ENCODE data around the gene TTLL9.

TTLL9 gene

DNA sequence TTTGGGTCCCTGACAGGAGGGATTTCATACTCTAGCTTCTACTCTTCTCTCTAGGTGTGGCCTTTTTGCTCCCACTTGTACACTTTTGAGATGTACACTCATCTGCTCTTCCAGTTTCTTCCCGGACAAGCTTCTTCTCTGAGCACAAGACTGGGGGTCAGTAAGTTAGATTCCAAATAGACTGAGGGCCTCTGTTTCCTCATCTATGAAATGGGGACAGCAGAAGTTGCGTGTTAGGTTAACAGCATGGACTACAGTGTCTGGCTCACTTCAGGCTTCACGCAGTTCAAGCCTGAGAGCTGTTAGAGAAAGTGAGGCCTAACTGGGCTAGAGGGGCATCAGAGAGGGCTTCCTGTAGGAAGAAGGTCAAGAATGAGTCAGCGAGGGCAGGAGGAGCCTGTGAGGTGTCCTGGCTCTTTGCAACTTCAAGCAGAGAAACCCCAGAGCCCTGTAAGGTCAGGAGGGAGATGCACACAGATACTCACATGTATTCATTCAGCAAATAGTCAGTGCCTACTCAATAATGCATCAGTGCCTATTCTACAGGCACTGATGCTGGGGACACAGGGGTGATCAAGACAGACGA, 118.1 kb downstream of the TTLL9 start:
- no peak for DNase-seq

DNA sequence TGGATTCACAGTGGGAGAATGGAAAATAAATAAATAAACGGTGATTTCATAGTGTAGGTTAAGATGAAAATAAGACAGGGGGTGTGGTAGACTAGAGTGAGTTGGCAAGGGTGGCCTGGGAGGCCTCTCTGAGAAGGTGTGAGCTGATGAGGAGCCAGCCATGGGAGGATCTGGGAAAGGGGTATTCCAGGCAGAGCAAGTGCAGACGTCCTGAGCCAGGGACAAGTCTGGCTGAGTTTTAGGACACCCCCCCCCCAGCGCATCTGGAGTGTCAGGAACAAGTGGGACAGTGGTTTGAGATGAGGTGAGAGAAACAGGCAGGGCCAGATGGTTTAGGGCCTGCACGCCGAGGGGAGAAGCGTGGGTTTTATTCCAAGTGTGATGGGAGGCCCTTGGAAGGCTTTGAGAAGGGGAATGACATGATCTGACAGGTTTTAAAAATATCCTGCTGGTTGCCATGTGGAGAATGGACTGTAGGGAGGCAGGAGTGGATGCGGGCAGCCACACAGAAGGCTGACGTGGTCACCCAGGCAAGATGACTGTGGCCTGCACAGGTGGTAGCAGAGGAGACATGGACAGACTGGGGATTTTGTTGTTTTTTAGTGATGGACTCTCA, 118.7 kb downstream of the TTLL9 start:
- no peak for DNase-seq

GRCh38 chr20:31990641-31991338, 120.4 kb downstream of the TTLL9 start:
- DNase-seq = no peak

GRCh38 chr20:31991339-31991705, 120.9 kb downstream of the TTLL9 start:
- DNase-seq = no peak

DNA sequence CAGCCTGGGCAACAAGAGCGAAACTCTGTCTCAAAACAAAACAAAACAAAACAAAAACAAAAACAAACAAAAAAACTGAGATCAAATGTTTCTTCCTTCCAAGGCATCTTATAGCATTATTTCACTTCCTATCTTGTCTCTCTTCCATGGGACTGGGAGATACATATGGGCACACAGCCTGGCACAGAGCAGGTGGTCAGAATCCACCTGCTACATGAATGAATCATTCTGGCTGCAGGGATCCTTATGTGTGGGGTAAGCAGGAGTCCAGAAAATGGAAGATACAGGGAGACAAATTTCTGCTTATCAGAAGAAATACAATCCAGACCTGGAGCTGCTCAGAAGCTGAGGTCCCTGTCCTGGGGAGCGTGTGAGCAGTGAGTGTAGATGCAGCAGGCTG, 121.7 kb downstream of the TTLL9 start:
- DNase-seq = no peak
